Upper lobe of left lung (tissue), 6 donors: Measurements from ENCODE around the gene BEND6. TPM values are rescaled to one million over a fixed set of nuclear protein-coding genes. Genes with fewer than 3 reads are reported as not detected.
A peak's percentile ranks its signal among the peaks of the same experiment; 100 is the strongest.
"Not testable (repeated sequence)": the region's sequence is repeated elsewhere in the genome, so short reads cannot be mapped to it uniquely, and the experiment has no call there.

Source experiments
- ATAC-seq, 2 donors: fragments of 200-7000 bp; cut with Tn5 transposase; one replicate each; pipeline ENCODE4 v1.9.1; 2022; ENCODE audit warnings: mild to moderate bottlenecking in 2 of 2, moderate library complexity in 2 of 2; ENCODE audit not compliant: low FRiP score in 2 of 2
- DNase-seq, 2 donors: peaks; one replicate each; pipeline ENCODE4 v3.0.0-alpha.2; 2019 to 2020
- H3K27ac ChIP-seq, 4 donors: fragments of 200-600 bp; sonication (generic); one replicate each; pipeline ENCODE4 v1.5.1; 2016 to 2019
- H3K27me3 ChIP-seq, 4 donors: fragments of 200-600 bp; sonication (generic); one replicate each; pipeline ENCODE4 v1.5.1; 2017 to 2019
- H3K36me3 ChIP-seq, 4 donors: fragments of 200-600 bp; sonication (generic); one replicate each; pipeline ENCODE4 v1.5.1; 2016 to 2019
- H3K4me1 ChIP-seq, 4 donors: fragments of 200-600 bp; sonication (generic); one replicate each; pipeline ENCODE4 v1.5.1; 2018 to 2019
- H3K4me3 ChIP-seq, 4 donors: fragments of 200-600 bp; sonication (generic); one replicate each; pipeline ENCODE4 v1.5.1; 2017 to 2019; ENCODE audit warnings: mild to moderate bottlenecking in 2 of 4, moderate library complexity in 1 of 4
- H3K9me3 ChIP-seq, 4 donors: fragments of 200-600 bp; sonication (generic); one replicate each; pipeline ENCODE4 v1.5.1; 2018 to 2019
- CTCF ChIP-seq, 6 experiments: fragments of 450-650 bp in 4 of 6; fragments of 200-600 bp in 2 of 6; sonication (generic) in 2 of 6; IDR thresholded peaks; one replicate each; pipeline ENCODE4 v1.5.1; 2016 to 2019; ENCODE audit warnings: antibody characterized with exemption in 6 of 6
- EP300 ChIP-seq, 4 donors: sonication (generic); formaldehyde crosslinking; IDR thresholded peaks; one replicate each; pipeline ENCODE4 v1.5.1; 2017; ENCODE audit warnings: antibody characterized with exemption in 4 of 4, control low read depth in 2 of 4
- POLR2A ChIP-seq, 4 donors: fragments of 450-650 bp; IDR thresholded peaks; one replicate each; pipeline ENCODE4 v1.5.1; 2016 to 2017; ENCODE audit warnings: antibody characterized with exemption in 4 of 4, mild to moderate bottlenecking in 2 of 4
- POLR2AphosphoS5 ChIP-seq, 2 donors: sonication (generic); formaldehyde crosslinking; IDR thresholded peaks; one replicate each; pipeline ENCODE4 v1.5.1; 2017; ENCODE audit warnings: antibody characterized with exemption in 2 of 2
- WGBS, 2 donors: methylation state at CpG; one replicate each; pipeline ENCODE4 v1.1.5; 2017 to 2018; 5-methylcytosine and 5-hydroxymethylcytosine counted together
- total RNA-seq, 6 donors: library from RNA; depleted of rRNA in 4 of 6; stranded (reverse); fragments of >200 nt in 4 of 6; gene quantifications; one replicate each; pipeline versions ENCODE4 v1.1.0 to v1.2.1, GENCODE V29; 2016 to 2021
- donor health status: DM: no; HTN: no; CAD: no; lungs with moderate emphysema.
- donor health status: DM: no; HTN: yes; CAD: no; lungs with severe emphysema.

BEND6 gene
- total RNA-seq, 6 donors from 2014 or later, result 0.29 to 1.1 (median 0.30) TPM; not detected in 3

GRCh38 chr6:57044568-57044967 is 89.7 kb downstream of the BEND6 start:
- ATAC-seq, result no peak
- H3K4me3 ChIP-seq, result no peak overlapping the region
- WGBS, 2 donors, result 93 to 97% methylated on average over 2 of the region's 2 CpGs
- DNase-seq, result no peak
- H3K27ac ChIP-seq, result no peak overlapping the region
- H3K4me1 ChIP-seq, result peaks cover 3 to 10% (median 7%) of the 10 kb centered on the region in 4 donors
- TF ChIP-seq EP300 (IDR thresholded peaks at IDR 0.05), result no peak
- no peaks in the 10 kb centered on the region for H3K27me3 ChIP-seq
- no peaks in the 10 kb centered on the region for H3K9me3 ChIP-seq
- no peaks in the 10 kb centered on the region for H3K36me3 ChIP-seq

DNA sequence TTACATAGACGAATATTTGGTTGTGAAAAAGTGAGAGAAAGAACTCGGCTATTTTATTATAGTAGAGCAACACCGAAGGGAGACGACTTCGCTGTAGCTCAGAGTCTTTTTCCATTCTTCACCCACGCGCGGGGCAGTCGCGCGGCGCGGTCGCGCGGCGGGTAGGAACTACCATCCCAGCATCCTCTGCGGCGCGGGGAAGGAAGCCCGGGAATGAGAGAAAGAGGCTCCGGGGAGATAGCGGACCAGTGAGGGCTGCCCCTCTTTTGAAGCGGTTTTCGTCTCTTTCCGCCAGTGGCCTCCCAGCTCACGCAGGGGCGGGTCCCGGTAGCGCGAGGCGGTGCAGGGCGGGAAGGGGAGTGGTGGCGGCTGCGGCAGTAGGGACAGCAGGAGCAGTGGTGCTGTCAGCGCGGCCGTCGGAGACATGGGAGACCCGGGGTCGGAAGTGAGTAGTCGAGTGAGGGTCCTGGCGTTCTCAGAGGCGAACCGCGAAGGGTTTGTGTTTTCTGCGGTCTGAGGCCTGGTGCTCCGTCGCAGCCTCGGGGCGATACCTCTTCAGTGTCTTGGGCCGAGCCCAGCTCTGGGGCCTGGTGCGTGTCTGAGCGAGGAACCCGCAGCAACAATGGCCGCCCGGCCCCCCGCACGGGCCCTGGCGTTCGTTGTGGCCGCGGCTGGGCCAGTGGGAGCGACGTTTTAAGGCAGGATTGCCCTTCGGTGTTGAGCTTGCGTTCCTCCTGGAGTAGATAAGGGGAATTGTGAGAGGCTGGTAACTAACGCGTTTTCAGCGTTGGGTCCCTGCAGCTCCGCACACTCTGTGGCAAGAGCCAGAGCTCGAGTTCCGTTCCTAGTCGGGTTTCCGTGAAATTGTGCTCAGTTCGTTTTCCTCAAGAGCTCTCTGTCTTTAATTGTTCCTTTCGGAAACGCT is 91.7 kb downstream of the BEND6 start, which contains the start of gene KIAA1586:
KIAA1586 (plus strand) TSS at position 362 of the 925 bp plus-strand sequence; CDS start at position 425, 63 bp downstream.
- WGBS, 2 donors, result 0 to 1% methylated on average over 35 to 37 of the region's 78 CpGs
- Histone ChIP-seq H3K27ac (peak within 1 kb of the TSS; percentile 54 to 77 (median 65)), H3K4me3 (peak within 1 kb of the TSS; percentile 43 to 70 (median 52)), H3K36me3 (peaks cover 0 to 14% (median 6%) of the 10 kb centered on the region in 4 donors)
- not testable (repeated sequence) for H3K9me3 ChIP-seq, H3K4me1 ChIP-seq, H3K27me3 ChIP-seq
- peak; percentile 98 to 100 for ATAC-seq
- TF ChIP-seq POLR2A (IDR thresholded peaks at IDR 0.05), result peak in 3 of 4 donors; percentile 40 to 82 (median 43)
- TF ChIP-seq POLR2AphosphoS5 (IDR thresholded peaks at IDR 0.05), result peak; percentile 53 to 92
- peak; percentile 91 to 95 for DNase-seq

DNA sequence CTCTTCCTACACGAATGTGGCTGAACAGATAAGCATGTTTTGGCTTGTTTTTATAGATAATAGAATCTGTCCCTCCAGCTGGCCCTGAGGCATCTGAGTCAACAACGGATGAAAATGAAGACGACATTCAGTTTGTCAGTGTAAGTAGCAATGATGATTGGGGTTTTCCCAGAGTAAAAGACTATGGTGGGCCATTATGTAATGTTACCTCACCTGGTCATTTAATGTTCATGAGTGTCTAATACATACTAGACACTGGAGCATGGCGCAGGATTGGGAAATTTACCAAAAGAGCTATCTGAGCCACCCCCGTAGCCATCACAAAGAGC is 92.3 kb downstream of the BEND6 start:
- H3K4me1 ChIP-seq, H3K9me3 ChIP-seq, DNase-seq, H3K27ac ChIP-seq, H3K4me3 ChIP-seq, H3K27me3 ChIP-seq: not testable (repeated sequence)
- peak in 1 of 2 donors; percentile 11 for ATAC-seq
- no CpG with 5 or more reads among the region's 5 CpGs for WGBS, 2 donors
- H3K36me3 ChIP-seq, result peaks cover 0 to 20% (median 6%) of the 10 kb centered on the region in 4 donors

- H3K36me3 ChIP-seq, result peaks cover 3 to 27% (median 7%) of the 10 kb centered on the region in 4 donors
- DNase-seq, H3K27me3 ChIP-seq, ATAC-seq, H3K27ac ChIP-seq, H3K4me1 ChIP-seq, H3K9me3 ChIP-seq, H3K4me3 ChIP-seq: not testable (repeated sequence)
- WGBS, 2 donors, result 85 to 94% methylated on average over 6 of the region's 6 CpGs
Observed at GRCh38 chr6:57047859-57048258, 93.0 kb downstream of the BEND6 start.

- Histone ChIP-seq H3K4me3 (no peak overlapping the region), H3K27me3 (no peaks in the 10 kb centered on the region), H3K9me3 (no peaks in the 10 kb centered on the region), H3K36me3 (peaks cover 4 to 34% (median 11%) of the 10 kb centered on the region in 4 donors), H3K4me1 (peaks cover 3 to 10% (median 7%) of the 10 kb centered on the region in 4 donors), H3K27ac (no peak overlapping the region)
- TF ChIP-seq EP300 (IDR thresholded peaks at IDR 0.05) (no peak), POLR2AphosphoS5 (IDR thresholded peaks at IDR 0.05) (no peak), CTCF (IDR thresholded peaks at IDR 0.05) (no peak), POLR2A (IDR thresholded peaks at IDR 0.05) (no peak)
- DNase-seq (no peak), ATAC-seq (no peak)
- WGBS, 2 donors, result 88% methylated on average over 5 of the region's 5 CpGs
Observed at GRCh38 chr6:57048577-57048976, 93.7 kb downstream of the BEND6 start.

DNA sequence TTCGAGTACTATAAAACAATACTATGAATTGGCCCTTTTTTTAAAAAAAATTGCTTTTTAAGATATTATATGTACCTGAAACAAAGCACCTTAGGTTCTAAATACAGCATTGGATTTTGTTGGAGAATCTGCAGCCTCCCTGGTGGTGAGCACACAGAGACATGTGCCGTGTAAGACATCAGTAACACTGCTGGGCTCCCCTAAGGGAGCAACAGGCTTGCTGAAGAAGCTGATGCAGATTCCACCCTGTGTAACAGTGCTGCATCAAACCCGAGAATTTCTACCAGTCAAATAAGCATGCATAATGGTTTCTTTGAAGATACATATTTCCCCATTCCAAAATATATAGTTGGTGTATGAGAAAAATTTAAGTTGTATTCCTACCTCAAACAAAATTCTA is 108.9 kb downstream of the BEND6 start:
- H3K27ac ChIP-seq, result no peak overlapping the region
- no peaks in the 10 kb centered on the region for H3K4me1 ChIP-seq
- ATAC-seq (no peak), DNase-seq (no peak)
- no peak for TF ChIP-seq POLR2A (IDR thresholded peaks at IDR 0.05)
- no peaks in the 10 kb centered on the region for H3K27me3 ChIP-seq
- peaks cover 0 to 42% (median 2%) of the 10 kb centered on the region in 4 donors for H3K36me3 ChIP-seq
- no peak overlapping the region for H3K4me3 ChIP-seq
- no peaks in the 10 kb centered on the region for H3K9me3 ChIP-seq
- WGBS, 2 donors, result 86 to 97% methylated on average over 3 of the region's 3 CpGs

- Histone ChIP-seq H3K4me1 (no peaks in the 10 kb centered on the region), H3K9me3 (no peaks in the 10 kb centered on the region), H3K36me3 (peaks cover 0 to 35% (median 2%) of the 10 kb centered on the region in 4 donors), H3K4me3 (no peak overlapping the region), H3K27ac (no peak overlapping the region), H3K27me3 (no peaks in the 10 kb centered on the region)
- TF ChIP-seq POLR2AphosphoS5 (IDR thresholded peaks at IDR 0.05) (no peak), CTCF (IDR thresholded peaks at IDR 0.05) (no peak), EP300 (IDR thresholded peaks at IDR 0.05) (no peak), POLR2A (IDR thresholded peaks at IDR 0.05) (no peak)
- DNase-seq, result no peak
- 73 to 85% methylated on average over 1 of the region's 1 CpG for WGBS, 2 donors
- no peak for ATAC-seq
Observed at GRCh38 chr6:57064809-57065208, 109.9 kb downstream of the BEND6 start.
